ENCODE data around the gene CNPY3.
"Not testable (repeated sequence)": the region's sequence is repeated elsewhere in the genome, so short reads cannot be mapped to it uniquely, and the experiment has no call there.

Gene CNPY3

DNA sequence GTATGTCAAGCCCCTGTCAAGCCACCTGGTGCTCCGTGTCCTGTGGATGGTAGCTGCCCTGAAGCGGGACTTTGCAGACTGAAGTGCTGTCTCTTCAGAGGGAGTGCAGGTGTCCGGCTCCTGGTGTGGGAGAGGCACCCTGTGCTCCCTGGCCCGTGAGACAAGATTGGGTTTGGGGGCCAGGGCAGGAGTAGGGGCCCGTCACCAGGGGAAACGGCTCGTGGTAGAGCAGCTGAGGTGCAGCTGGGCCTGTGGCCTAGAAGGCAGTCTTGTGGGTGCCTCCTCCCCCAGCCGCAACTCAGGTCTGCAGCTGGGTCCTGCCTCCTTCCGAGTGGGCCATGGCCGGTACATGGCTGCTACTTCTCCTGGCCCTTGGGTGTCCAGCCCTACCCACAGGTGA, 13.5 kb upstream of the CNPY3 start, which contains the start of gene PTCRA:
Gene PTCRA (plus strand): TSS at position 322 of the 400 bp plus-strand sequence. CDS start 17 bp downstream, at position 339.
- no peak for DNase-seq (ENCODE audit: low spot score)

GRCh38 chr6:42916288-42916687, 13.0 kb upstream of the CNPY3 start:
- no peak for DNase-seq (ENCODE audit: low spot score)

DNA sequence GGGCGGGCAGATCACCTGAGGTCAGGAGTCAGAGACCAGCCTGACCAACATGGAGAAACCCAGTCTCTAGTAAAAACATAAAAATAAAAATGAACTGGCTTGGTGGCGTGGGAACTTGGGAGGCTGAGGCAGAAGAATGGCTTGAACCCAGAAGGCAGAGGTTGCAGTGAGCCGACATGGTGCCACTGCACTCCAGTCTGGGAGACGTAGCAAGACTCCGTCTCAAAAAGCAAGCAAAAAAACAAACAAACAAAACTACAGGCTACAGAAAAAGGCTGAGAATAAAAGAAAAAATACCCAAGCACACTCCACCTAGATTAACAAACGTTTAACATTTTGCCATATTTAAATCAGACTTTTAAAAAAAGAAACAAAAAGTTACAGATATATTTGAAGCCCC, 7.5 kb upstream of the CNPY3 start:
- no peak for DNase-seq (ENCODE audit: low spot score)

DNA sequence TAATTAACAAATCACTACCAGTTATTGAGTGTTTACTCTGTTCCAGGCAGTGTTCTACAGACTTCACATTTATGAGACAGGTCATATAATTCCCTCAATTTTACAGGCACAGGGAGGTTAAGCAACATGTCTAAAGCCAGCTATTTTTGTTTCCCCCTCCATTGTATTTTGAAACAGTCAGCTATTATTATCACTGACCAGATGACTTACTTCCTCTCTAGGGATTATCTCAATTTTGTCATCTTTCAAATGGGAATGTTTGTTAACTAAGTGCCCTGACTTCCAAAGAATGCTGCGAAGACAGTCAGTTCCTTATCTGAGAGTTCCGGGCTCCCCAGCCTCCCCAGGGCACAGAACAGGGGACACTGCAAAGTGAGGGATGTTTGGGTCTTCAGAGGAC, 5.6 kb upstream of the CNPY3 start:
- DNase-seq (ENCODE audit: low spot score) = no peak

- no peak for DNase-seq (ENCODE audit: low spot score)
These were observed 3.9 kb upstream of the CNPY3 start for GRCh38 chr6:42925248-42925857.

GRCh38 chr6:42929821-42930360, 611 bp downstream of the CNPY3 start:
- peak; percentile 75 for DNase-seq (ENCODE audit: low spot score)

DNA sequence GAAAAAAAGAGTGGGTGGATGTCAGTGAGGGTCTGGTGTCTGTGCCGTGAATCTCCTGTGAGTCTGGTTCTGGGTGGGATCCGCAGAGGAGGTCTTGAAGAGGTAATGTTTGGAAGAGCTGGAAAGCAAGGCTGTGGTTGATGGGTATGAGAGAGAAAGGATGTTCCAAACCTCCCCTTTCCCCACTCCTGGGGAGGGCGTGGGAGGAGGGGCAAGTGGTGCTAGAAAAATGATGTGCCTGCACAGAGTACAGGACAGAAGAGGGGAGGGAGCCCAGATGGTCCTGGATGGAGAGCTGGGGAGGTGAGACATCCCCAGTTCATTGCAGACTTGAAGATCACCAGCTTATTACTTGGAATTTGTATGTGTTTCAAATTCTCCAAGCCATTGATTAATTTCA, 3.1 kb downstream of the CNPY3 start:
- DNase-seq (ENCODE audit: low spot score) = no peak

- no peak for DNase-seq (ENCODE audit: low spot score)
These were observed 3.9 kb downstream of the CNPY3 start for GRCh38 chr6:42933205-42933604.

DNA sequence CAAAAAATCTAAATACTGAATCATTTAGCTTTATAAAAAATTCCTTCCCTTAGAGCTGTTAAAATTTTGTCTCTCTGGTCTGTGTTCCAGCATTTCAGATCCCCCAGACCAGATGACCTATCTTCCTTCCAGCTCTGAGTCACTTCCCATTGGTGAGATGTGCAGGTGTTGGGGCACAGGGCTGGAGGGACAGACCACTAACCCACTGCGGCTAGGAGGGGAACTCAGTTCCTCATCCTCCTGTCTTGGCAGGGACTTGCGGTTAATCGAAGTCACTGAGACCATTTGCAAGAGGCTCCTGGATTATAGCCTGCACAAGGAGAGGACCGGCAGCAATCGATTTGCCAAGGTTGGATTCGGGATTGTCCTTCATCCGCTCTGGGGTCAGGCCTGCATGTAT, 6.0 kb downstream of the CNPY3 start:
- DNase-seq (ENCODE audit: low spot score) = no peak

DNA sequence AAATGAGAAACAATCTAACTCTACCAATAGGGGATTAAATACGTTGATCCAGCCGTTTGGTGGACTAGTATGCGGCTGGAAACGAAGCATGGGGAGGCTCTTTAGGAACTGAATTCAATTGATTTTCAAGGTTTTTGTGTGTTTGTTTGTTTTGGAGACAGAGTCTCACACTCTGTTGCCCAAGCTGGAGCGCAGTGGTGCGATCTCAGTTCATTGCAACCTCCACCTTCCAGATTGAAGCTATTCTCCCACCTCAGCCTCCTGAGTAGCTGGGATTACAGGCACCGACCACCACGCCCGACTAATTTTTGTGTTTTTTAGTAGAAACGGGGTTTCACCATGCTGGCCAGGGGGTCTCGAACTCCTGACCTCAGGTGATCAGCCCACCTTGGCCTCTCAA, 7.1 kb downstream of the CNPY3 start:
- no peak for DNase-seq (ENCODE audit: low spot score)

GRCh38 chr6:42937548-42938427, 8.5 kb downstream of the CNPY3 start:
- DNase-seq (ENCODE audit: low spot score) = no peak

DNA sequence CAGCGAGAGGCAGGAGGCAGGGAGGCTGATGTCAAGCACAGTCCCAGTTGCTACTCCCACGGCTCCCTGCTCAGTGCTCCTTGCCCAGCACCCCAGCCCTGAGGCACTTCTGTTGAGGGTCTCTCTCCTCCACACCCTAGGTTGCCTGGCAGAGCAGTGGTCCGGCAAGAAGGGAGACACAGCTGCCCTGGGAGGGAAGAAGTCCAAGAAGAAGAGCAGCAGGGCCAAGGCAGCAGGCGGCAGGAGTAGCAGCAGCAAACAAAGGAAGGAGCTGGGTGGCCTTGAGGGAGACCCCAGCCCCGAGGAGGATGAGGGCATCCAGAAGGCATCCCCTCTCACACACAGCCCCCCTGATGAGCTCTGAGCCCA, 9.1 kb downstream of the CNPY3 start:
- no peak for DNase-seq (ENCODE audit: low spot score)

DNA sequence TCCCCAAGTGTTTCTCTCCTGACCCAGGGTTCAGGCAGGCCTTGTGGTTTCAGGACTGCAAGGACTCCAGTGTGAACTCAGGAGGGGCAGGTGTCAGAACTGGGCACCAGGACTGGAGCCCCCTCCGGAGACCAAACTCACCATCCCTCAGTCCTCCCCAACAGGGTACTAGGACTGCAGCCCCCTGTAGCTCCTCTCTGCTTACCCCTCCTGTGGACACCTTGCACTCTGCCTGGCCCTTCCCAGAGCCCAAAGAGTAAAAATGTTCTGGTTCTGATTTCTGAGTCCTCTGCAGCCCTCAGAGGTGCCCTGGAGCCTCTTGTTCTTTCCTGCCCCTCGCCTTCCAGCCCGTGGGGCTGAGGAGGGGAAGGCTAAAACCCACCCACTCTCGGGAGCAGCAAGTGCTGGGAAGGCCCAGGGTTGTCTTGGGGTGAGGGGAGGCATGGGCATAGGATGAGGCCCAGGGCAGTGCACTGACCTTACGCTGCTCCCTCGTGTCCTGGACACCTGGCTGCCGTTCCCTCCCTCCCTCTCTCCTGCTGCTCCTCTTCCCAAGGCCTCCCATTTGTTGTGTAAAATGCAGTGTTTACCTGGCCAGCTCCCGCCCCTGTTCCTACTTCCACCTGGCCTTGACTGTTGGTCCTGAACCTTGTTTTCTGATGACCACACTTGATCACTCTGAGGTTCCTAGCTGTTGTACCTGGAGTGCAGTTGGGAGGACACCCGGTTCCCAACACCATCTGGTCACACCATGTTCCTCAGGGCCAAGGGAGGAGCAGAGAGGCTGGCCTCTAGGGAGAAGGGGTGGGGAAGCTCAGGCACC, 9.9 kb downstream of the CNPY3 start:
- no peak for DNase-seq (ENCODE audit: low spot score)

GRCh38 chr6:42939810-42940167, 10.5 kb downstream of the CNPY3 start:
- no peak for DNase-seq (ENCODE audit: low spot score)

DNA sequence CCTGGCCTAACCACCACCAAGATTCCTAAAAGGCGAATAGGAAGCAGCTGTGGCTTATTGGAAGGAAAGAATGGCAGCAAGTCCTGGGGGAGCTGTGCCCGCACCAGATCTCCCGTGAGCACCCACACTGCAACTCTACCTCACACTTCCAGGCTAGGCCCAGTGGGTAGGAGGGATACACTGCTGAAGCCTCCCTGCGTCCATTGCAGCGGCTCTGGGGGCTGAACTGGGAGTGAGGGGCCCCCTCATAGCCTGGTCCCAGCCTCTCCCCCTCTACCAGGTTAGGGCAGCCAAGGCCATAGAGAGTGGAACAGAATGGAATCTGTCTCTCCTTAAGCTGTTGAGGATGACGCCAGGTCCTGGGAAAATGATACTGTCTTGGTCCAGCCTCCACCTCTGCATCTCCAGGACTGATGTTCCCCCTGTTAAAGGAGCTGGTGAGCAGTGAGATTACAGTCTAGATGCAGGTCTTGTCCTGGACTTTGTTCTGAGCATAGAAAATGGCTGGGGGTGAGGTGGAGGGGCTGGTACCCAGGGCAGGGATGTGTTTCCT, 11.3 kb downstream of the CNPY3 start:
- no peak for DNase-seq (ENCODE audit: low spot score)

- not testable (repeated sequence) for DNase-seq (ENCODE audit: low spot score)
These were observed 12.1 kb downstream of the CNPY3 start for GRCh38 chr6:42941356-42941755.

DNA sequence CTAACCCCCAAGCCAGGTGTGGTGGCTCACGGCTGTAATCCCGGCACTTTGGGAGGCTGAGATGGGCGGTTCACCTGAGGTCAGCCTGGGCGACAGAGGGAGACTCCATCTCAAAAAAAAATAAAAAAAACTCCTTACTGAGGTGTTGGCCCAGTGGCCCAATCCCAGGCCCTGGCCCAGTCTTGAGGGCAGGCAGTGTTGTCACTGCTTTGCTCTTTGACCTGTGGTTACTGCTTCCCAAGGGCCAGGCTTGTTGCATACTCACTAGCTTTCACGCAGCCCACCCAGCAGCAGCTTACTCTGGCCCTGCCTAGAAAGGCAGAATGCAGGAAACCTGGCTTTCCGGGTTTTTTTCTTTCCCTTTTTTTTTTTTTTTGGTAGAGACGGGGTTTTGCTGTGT, 13.2 kb downstream of the CNPY3 start:
- no peak for DNase-seq (ENCODE audit: low spot score)

- DNase-seq (ENCODE audit: low spot score) = no peak
These were observed 18.7 kb downstream of the CNPY3 start for GRCh38 chr6:42947950-42948349.

GRCh38 chr6:42952389-42952788, 23.1 kb downstream of the CNPY3 start:
- no peak for DNase-seq (ENCODE audit: low spot score)

DNA sequence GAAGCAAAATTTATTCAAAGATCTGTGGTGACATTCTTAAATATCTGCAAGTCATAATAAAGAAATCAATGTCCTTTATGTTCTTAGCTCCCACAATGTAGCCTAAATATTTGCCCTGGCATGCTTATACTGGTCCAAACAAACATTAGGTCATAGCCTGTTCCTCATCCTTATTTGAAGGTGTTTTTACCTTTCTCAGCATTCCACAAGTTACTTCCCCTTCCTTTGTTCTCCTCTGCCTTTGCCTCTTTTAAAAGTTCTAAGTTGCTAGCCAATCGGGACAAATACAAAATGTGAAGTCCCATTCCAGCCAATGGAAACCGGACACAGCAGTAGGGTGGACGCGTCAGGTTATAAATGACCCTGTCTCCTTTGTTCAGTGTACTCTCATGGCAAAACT, 25.1 kb downstream of the CNPY3 start:
- not testable (repeated sequence) for DNase-seq (ENCODE audit: low spot score)

- no peak for DNase-seq (ENCODE audit: low spot score)
These were observed 28.8 kb downstream of the CNPY3 start for GRCh38 chr6:42958125-42958524.

GRCh38 chr6:42959917-42960242, 30.6 kb downstream of the CNPY3 start:
- no peak for DNase-seq (ENCODE audit: low spot score)
